ENCODE data around the gene BPIFA2. TPM values are rescaled to one million over a fixed set of nuclear protein-coding genes. Genes with fewer than 3 reads are reported as not detected.

BPIFA2 gene
- total RNA-seq, 1 experiment from 2014 or later = not detected

DNA sequence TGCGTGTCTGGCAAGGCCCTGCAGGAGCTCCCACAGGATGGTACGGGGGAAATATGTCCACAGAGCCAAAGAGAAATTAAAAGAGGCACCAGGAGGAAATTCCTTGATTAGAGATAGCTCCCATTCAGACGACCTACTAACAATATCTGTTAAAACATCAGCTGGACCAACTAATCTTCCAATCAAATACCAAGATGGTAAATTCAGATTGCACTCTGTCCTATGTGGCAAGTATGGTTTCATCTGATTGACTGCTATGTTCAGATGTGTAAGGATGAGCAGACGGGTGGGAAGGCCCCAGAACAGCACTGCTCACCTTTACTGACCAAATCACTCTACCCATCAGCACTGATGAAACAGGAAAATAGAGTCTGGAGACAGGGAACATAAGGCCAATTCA, 19.5 kb downstream of the BPIFA2 start:
- no peaks in the 10 kb centered on the region for H3K9me3 Mint-ChIP-seq (ENCODE audit: low read depth, unreplicated experiment)
- no peak for DNase-seq
- H3K4me3 Mint-ChIP-seq (ENCODE audit: low read depth, unreplicated experiment) = no peak overlapping the region
- no peak for TF ChIP-seq CTCF (IDR thresholded peaks at IDR 0.05; ENCODE audit: unreplicated experiment)
- CTCF ChIA-PET = no interaction called here
- no peak overlapping the region for H3K27ac Mint-ChIP-seq (ENCODE audit: unreplicated experiment)
- peaks cover 6% of the 10 kb centered on the region for H3K36me3 Mint-ChIP-seq (ENCODE audit: insufficient read depth, unreplicated experiment)
- no peaks in the 10 kb centered on the region for H3K4me1 Mint-ChIP-seq (ENCODE audit: low read depth, unreplicated experiment)
- BruUV-seq (replicated peaks) = no TSS peak
- H3K27me3 Mint-ChIP-seq (ENCODE audit: unreplicated experiment) = peaks cover 49% of the 10 kb centered on the region
- intact Hi-C loops (cut with micrococcal nuclease; ENCODE audit: unreplicated experiment) = no loop called here

DNA sequence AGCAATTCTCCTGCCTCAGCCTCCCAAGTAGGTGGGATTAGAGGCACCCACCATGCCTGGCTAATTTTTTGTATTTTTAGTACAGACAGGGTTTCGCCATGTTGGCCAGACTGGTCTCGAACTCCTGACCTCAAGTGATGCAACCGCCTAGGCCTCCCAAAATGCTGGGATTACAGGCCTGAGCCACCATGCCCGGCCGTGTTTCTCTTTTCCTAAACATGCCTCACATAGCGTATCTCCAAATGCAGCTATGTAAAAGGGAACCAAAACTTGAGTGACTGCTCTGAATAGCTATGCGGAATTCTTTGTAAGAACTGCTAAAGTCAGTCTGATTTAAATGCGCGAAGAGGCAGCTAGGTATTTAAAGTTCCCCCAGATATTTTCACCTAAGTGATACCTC, 20.5 kb downstream of the BPIFA2 start:
- no TSS peak for BruUV-seq (replicated peaks)
- no peak for DNase-seq
- intact Hi-C loops (cut with micrococcal nuclease; ENCODE audit: unreplicated experiment) = no loop called here
- H3K36me3 Mint-ChIP-seq (ENCODE audit: insufficient read depth, unreplicated experiment) = peaks cover 1% of the 10 kb centered on the region
- H3K27me3 Mint-ChIP-seq (ENCODE audit: unreplicated experiment) = peaks cover 49% of the 10 kb centered on the region
- no peaks in the 10 kb centered on the region for H3K4me1 Mint-ChIP-seq (ENCODE audit: low read depth, unreplicated experiment)
- H3K9me3 Mint-ChIP-seq (ENCODE audit: low read depth, unreplicated experiment) = no peaks in the 10 kb centered on the region
- CTCF ChIA-PET = no interaction called here
- no peak overlapping the region for H3K4me3 Mint-ChIP-seq (ENCODE audit: low read depth, unreplicated experiment)
- H3K27ac Mint-ChIP-seq (ENCODE audit: unreplicated experiment) = no peak overlapping the region
- TF ChIP-seq CTCF (IDR thresholded peaks at IDR 0.05; ENCODE audit: unreplicated experiment) = no peak

- no peaks in the 10 kb centered on the region for H3K4me1 Mint-ChIP-seq (ENCODE audit: low read depth, unreplicated experiment)
- TF ChIP-seq CTCF (IDR thresholded peaks at IDR 0.05; ENCODE audit: unreplicated experiment) = no peak
- no peak overlapping the region for H3K4me3 Mint-ChIP-seq (ENCODE audit: low read depth, unreplicated experiment)
- no peaks in the 10 kb centered on the region for H3K9me3 Mint-ChIP-seq (ENCODE audit: low read depth, unreplicated experiment)
- intact Hi-C loops (cut with micrococcal nuclease; ENCODE audit: unreplicated experiment) = no loop called here
- CTCF ChIA-PET = no interaction called here
- no peak overlapping the region for H3K27ac Mint-ChIP-seq (ENCODE audit: unreplicated experiment)
- no TSS peak for BruUV-seq (replicated peaks)
- DNase-seq = no peak
- peaks cover 71% of the 10 kb centered on the region for H3K27me3 Mint-ChIP-seq (ENCODE audit: unreplicated experiment)
- no peaks in the 10 kb centered on the region for H3K36me3 Mint-ChIP-seq (ENCODE audit: insufficient read depth, unreplicated experiment)
Observed at GRCh38 chr20:33191484-33191883, 23.5 kb downstream of the BPIFA2 start.

GRCh38 chr20:33191955-33192354, 24.0 kb downstream of the BPIFA2 start:
- Mint-ChIP-seq H3K27me3 (ENCODE audit: unreplicated experiment) (peaks cover 74% of the 10 kb centered on the region), H3K4me3 (ENCODE audit: low read depth, unreplicated experiment) (no peak overlapping the region), H3K9me3 (ENCODE audit: low read depth, unreplicated experiment) (no peaks in the 10 kb centered on the region), H3K27ac (ENCODE audit: unreplicated experiment) (no peak overlapping the region), H3K4me1 (ENCODE audit: low read depth, unreplicated experiment) (no peaks in the 10 kb centered on the region), H3K36me3 (ENCODE audit: insufficient read depth, unreplicated experiment) (no peaks in the 10 kb centered on the region)
- no peak for TF ChIP-seq CTCF (IDR thresholded peaks at IDR 0.05; ENCODE audit: unreplicated experiment)
- CTCF ChIA-PET = interaction anchor here (0.7 kb wide), 1 partner anchor 173 kb away, joined by 3 read pairs; no protein-coding TSS in a partner anchor
- no peak for DNase-seq
- intact Hi-C loops (cut with micrococcal nuclease; ENCODE audit: unreplicated experiment) = no loop called here
- no TSS peak for BruUV-seq (replicated peaks)
